CD4-positive, alpha-beta T cell treated with Interleukin-17A for 1 hour (primary cell): ENCODE measurements around the gene KCNJ18.
"Not testable (repeated sequence)": the region's sequence is repeated elsewhere in the genome, so short reads cannot be mapped to it uniquely, and the experiment has no call there.

Source experiments
- DNase-seq: peaks from one replicate; pipeline ENCODE4 v3.0.0-alpha.2; 2020

KCNJ18 gene

DNA sequence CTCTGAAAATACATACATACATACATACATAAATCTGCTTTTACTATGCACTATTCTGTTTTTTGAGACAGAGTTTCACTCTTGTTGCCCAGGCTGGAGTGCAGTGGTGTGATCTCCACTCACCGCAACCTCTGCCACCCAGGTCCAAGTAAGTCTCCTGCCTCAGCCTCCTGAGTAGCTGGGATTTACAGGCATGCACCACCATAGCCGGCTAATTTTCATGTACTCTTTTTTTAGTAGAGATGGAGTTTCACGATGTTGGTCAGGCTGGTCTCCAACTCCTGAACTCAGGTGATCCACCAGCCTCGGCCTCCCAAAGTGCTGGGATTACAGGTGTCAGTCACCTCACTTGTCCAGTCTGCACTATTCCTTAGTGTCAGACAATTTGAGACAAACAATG, 20.5 kb upstream of the KCNJ18 start:
- DNase-seq = not testable (repeated sequence)

DNA sequence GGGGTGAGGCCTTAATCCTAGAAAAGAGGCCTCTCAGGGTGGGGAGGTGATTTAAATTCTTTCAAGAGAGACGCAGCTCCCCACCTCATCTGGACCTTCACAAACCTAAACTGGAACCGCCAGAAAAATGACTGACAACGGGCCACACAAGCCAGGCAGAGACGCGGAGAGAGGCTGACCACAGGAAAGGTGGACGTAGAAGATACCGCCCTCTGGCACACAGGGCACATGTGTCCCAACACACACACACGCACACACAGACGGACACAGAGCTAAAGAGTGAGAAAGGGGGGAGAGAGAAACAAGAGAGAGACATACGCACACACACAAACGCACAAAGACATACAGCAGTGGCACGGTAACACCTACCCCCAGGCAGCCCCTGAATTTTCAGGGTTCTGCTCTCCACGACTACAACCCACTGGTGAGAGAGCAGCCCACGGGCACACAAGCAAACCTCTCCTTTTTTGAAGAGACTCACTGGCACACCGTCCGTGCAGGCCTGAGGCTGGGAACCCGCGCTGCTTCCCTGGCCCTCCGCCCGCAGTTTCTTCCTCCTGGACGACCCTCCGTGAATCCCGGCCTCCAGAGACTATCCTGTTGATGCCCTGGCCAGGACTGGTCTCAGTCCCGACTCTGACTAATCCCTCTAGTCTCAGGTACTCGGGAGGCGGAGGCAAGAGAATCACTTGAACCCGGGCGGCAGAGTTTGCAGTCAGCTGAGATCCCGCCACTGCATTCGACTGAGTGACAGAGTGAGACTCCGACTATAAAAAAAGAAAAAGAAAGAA, 18.7 kb upstream of the KCNJ18 start:
- DNase-seq = not testable (repeated sequence)

DNA sequence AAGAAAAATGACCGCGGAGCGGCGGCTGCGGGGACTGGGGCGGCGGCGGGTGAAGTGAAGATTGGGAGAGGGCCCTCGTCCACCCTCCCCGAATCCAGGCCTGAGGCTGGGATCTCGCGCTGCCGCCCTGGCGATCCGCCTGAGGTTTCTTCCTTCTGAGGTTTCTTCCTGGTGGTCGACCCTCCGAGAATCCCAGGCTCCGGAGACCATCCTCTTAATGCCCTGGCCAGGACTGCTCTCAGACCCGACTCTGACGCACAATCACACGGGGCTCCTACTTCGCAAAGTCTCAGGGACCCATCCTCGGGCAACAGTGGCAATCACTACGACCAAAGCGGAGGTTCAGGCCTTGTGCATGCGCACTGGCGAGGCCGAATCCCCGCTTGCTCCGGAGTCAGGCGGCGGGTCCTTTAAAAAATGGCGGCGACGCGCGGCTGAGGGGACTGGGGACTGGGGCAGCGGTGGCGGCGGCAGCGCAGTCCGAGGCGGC, 18.0 kb upstream of the KCNJ18 start:
- no peak for DNase-seq

DNA sequence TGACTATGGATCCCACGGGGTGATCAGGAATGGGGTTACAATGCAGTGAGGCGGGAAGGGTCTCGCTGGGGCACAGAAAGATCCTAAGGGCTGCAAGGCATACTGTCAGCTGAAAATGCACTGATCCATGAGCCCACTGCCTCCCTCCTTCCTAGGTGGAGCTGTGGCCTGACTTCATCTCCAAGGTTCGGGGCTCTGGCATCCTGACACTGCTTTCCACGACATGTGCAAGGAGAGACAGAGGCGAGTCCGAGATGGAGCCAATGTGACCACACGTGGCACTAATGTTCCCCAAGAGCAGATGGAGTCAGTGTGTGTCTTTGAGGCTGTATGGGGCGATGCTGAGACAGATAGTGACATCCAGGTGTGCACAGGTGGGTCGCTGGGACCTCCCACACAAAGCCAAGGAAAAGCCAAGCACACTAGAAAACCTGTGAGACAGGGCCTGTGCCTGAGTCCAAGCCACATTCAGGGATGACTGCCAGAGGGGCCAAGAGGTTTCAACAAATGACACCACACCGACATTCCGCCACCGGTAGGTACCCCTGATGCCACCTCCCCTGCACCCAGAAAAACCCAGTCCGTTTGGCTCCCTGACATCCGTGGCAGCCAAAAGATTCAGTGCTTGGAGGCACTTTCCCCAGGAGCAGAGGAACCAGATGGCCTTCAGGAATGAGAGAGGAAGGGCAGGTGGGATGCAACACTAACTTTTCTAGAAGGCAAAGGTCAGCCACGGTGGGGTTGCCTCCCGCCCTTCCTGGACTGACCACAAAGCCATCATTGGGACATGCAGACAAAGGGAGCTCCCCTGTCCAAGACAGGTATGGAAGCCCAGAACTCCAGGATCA, 17.2 kb upstream of the KCNJ18 start:
- not testable (repeated sequence) for DNase-seq

DNA sequence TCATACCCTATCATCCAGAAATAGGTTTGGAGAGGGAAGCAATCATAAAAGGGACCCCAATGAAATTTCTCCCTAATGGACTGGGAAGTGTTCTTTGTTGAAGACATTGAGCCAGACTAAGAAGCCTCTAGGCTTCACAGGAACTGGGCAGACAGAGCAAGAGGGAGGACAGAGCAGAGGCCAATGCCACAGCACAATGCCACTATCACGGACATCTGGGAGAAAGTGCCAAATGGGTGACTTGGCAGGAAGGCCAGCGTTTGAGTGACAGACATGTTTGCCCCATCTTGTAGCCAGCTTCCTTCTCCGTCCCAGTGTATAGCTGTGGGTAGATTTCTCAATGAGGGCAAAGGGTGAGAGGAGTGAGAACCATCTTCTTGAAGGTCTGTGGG, 16.6 kb upstream of the KCNJ18 start:
- DNase-seq = not testable (repeated sequence)

DNA sequence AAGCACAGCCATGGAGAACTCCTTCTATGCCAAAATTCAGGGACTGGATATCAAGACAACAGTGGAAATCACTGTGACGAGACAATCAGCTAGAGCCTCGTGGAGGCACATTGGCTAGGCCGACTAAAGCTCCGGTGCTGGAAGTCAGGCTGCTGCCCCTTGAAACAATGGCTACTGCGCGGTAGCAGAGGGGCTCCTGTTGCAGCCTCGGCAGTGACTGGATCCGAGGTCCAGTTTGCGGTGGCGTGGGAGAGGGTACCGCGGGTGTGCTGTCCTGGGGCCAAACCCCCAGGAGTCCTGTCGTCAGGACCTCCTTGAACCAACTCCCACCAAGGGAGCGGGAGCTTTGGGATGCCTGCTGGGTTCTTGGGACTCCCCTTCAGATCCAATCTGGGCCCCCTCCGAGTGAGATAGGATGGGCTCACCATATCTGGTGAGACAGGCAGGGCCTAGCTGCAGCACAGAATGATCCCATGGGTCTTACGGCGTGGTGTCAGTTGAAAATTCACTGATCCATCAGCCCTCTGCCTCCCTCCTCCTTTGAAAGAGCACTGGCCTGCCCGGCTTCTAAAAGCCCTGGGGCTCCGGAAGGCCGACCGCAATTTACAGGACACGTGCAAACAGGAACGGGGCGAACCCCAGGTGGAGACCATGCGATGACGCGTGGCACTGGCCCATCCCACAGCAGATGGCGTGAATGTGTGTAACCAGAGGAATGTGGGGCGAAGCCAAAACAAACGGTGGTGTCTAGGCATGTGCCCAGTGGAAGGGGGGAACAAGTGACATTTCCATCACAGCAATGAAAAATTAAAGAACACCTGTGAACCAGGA, 15.8 kb upstream of the KCNJ18 start:
- no peak for DNase-seq

DNA sequence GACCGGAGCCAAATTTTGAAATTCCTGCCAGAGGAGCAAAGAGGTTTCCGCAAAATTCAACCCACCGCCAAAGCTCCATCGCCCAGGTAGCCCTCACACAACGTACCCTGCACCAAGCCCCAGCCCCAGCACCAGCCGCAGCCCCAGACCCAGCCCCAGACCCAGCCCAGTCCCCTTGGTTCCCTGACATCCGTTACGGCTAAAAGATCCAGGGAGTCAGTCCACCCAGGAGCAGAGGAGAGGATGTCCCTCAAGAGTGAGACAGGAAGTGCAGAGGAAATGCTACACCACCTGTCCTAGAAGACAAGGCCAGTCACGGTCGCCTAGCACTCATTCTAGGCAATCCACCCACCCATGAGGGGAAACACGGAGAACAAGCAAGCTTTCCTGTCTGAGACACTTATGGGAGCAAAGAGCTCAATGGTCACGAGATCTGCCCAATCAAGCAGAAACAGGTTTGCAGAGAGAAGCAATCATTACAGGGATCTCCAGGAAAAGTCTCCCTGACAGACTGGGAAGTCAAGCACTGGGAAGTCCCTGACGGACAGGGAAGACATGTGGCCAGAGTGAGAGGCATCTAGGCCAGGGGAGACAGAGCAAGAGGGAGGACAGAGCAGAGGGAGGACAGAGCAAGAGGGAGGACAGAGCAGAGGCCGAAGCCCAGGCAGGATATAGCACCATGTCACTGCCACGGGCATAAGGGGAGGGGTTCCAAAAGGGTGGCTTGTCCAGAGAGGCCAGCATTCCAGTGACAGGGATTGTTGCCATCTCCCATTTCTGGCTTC, 15.0 kb upstream of the KCNJ18 start:
- no peak for DNase-seq

DNA sequence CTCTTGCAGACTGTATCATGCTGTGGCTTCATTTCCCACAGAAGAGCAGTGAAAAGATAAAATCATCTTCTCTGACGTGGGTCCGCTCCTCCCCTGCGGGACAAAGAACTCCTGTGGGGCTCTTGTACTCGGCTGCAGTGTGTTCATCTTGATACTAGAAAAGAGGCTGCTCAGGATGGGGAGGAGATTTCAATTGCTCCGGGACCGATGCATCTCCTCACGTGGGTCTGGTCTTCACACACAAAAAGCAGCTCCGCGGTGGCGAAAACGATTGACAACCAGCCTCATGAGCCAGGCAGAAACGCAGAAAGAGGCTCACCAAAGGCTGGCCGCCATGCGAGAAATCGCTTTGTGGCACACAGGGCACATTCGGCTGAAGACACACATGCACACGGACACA, 14.4 kb upstream of the KCNJ18 start:
- no peak for DNase-seq

DNA sequence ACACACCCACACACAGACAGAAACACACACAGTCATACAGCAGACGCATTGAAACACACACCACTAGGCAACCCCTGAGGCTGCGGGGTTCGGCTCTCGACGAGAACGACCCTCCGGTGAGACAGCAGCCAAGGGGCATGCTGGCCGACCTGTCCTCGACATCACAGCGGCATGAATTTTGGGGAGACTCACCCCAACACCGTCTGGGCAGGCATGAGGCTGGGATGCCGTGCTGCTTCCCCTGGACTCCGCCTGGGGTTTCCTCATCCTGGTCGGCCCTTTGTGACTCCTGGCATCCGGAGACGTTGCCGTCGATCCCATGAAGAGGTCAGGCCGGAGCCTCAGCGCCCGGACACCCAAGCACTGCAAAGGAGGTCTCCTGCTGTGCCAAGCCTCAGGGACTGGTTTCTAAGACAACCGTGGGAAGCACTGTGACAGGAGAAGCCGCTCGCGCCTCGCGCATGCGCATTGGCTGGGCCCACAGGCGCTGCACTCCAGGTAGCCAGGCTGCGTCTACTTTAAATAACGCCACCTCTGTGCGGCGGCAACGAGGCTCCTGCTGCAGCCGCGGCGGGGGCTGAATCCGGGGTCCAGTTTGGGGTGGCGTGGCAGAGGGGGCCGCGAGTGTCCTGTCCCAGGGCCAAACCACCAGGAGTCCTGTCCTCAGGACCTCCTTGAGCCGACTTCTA, 13.8 kb upstream of the KCNJ18 start:
- no peak for DNase-seq

DNA sequence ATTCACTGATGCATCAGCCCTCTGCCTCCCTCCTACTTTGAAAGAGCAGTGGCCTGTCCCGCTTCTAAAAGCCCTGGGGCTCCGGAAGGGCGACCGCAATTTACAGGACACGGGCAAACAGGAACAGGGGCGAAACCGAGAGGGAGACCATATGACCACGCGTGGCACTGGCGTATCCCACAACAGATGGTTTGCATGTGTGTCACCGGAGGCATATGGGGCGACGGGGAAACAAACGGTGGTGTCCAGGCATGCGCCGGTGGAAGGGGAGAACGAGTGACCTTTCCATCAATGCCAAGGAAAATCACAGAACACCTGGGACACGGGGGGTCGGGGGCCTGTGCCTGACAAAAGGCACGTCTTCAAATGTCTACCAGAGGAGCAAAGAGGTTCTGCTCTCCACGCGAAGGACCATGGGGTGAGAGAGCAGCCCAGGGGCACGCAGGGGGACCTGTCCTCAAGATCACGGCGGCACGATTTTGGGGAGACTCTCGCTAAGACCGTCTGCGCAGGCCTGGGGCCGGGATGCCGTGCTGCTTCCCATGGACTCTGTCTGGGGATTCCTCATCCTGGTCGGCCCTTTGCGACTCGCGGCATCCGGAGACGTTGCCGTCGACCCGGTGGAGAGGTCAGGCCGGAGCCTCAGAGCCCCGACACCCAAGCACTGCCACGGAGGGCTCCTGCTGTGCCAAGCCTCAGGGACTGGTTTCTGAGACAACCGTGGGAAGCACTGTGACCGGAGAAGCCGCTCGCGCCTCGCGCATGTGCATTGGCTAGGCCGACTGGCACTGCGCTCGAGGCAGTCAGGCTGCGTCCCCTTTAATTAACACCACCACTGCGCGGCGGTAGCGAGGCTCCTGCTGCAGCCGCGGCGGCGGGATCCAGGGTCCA, 12.8 kb upstream of the KCNJ18 start:
- no peak for DNase-seq

DNA sequence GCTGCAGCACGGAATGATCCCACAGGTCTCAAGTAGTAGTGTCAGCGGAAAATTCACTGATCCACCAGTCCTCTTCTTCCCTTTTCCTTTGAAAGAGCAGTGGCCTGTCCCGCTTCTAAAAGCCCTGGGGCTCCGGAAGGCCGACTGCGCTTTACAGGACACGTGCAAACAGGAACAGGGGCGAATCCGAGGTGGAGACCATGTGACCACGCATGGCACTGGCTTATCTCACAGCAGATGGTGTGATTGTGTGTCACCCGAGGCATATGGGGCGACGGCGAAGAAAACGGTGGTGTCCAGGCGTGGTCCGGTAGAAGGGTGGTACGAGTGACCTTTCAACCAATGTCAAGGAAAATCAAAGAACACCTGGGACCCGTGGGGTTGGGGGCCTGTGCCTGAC, 12.0 kb upstream of the KCNJ18 start:
- no peak for DNase-seq

DNA sequence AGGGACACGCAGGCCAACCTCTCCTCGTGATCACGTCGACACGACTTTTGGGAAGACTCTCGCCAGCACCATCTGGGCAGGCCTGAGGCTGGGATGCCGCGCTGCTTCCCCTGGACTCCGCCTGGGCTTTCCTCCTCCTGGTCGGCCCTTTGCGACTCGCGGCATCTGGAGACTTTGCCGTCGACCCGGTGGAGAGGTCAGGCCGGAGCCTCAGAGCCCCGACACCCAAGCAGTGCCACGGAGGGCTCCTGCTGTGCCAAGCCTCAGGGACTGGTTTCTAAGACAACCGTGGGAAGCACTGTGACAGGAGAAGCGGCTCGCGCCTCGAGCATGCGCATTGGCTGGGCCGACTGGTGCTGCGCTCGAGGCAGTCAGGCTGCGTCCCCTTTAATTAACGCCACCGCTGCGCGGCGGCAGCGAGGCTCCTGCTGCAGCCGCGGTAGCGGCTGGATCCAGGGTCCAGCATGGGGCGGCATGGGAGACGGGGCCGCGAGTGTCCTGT, 11.4 kb upstream of the KCNJ18 start:
- not testable (repeated sequence) for DNase-seq

DNA sequence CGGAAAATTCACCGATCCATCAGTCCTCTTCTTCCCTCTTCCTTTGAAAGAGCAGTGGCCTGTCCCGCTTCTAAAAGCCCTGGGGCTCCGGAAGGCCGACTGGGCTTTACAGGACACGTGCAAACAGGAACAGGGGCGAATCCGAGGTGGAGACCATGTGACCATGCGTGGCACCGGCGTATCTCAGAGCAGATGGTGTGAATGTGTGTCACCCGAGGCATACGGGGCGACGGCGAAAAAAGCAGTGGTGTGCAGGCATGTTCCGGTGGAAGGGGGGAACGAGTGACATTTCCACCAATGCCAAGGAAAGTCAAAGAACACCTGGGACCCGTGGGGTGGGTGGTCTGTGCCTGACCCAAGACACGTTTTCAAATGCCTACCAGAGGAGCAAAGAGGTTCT, 10.7 kb upstream of the KCNJ18 start:
- not testable (repeated sequence) for DNase-seq

DNA sequence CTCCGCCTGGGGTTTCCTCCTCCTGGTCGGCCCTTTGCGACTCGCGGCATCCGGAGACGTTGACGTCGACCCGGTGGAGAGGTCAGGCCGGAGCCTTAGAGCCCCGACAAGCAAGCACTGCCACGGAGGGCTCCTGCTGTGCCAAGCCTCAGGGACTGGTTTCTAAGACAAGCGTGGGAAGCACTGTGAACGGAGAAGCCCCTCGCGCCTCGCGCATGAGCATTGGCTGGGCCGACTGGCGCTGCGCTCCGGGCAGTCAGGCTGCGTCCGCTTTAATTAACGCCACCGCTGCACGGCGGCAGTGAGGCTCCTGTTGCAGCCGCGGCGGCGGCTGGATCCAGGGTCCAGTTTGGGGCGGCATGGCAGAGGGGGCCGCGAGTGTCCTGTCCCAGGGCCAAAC, 10.2 kb upstream of the KCNJ18 start:
- not testable (repeated sequence) for DNase-seq

DNA sequence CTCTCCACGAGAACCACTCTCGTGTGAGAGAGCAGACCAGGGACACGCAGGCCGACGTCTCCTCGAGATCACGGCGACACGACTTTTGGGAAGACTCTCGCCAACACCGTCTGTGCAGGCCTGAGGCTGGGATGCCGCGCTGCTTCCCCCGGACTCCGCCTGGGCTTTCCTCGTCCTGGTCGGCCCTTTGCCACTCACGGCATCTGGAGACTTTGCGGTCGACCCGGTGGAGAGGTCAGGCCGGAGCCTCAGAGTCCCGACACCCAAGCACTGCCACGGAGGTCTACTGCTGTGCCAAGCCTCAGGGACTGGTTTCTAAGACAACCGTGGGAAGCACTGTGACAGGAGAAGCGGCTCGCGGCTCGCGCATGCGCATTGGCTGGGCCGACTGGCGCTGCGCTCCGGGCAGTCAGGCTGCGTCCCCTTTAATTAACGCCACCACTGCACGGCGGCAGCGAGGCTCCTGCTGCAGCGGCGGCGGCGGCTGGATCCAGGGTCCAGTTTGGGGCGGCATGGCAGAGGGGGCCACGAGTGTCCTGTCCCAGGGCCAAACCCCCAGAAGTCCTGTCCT, 9.1 kb upstream of the KCNJ18 start:
- DNase-seq = not testable (repeated sequence)

DNA sequence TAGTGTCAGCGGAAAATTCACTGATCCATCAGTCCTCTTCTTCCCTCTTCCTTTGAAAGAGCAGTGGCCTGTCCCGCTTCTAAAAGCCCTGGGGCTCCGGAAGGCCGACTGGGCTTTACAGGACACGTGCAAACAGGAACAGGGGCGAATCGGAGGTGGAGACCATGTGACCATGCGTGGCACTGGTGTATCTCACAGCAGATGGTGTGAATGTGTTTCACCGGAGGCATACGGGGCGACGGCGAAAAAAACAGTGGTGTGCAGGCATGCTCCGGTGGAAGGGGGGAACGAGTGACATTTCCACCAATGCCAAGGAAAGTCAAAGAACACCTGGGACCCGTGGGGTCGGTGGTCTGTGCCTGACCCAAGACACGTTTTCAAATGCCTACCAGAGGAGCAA, 8.4 kb upstream of the KCNJ18 start:
- not testable (repeated sequence) for DNase-seq

DNA sequence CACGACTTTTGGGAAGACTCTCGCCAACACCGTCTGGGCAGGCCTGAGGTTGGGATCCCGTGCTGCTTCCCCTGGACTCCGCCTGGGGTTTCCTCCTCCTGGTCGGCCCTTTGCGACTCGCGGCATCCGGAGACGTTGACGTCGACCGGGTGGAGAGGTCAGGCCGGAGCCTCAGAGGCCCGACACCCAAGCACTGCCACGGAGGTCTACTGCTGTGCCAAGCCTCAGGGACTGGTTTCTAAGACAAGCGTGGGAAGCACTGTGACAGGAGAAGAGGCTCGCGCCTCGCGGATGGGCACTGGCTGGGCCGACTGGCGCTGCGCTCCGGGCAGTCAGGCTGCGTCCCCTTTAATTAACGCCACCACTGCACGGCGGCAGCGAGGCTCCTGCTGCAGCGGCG, 7.9 kb upstream of the KCNJ18 start:
- not testable (repeated sequence) for DNase-seq

DNA sequence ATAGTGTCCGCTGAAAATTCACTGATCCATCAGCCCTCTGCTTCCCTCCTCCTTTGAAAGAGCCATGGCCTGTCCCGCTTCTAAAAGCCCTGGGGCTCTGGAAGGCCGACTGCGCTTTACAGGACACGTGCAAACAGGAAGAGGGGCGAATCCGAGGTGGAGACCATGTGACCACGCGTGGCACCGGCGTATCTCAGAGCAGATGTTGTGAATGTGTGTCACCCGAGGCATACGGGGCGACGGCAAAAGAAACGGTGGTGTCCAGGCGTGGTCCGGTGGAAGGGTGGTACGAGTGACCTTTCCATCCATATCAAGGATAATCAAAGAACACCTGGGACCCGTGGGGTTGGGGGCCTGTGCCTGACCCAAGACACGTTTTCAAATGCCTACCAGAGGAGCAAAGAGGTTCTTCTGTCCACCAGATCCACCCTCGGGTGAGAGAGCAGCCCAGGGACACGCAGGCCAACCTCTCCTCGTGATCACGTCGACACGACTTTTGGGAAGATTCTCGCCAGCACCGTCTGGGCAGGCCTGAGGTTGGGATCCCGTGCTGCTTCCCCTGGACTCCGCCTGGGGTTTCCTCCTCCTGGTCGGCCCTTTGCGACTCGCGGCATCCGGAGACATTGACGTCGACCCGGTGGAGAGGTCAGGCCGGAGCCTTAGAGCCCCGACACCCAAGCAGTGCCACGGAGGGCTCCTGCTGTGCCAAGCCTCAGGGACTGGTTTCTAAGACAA, 7.1 kb upstream of the KCNJ18 start:
- not testable (repeated sequence) for DNase-seq
